K562 (cell line): ENCODE results near the gene CD37. TPM values are rescaled to one million over a fixed set of nuclear protein-coding genes. Genes with fewer than 3 reads are reported as not detected.

Source experiments
- ARNT ChIP-seq, 2 experiments: fragments of 450-650 bp; IDR thresholded peaks; 2 replicates each; pipeline ENCODE4 v1.6.1; 2016; ENCODE audit warnings: mild to moderate bottlenecking in 1 of 2
- ATF7 ChIP-seq: fragments of 450-650 bp; IDR thresholded peaks from 2 replicates; pipeline ENCODE4 v1.7.1; 2014; ENCODE audit warnings: mild to moderate bottlenecking, moderate library complexity
- MEF2D ChIP-seq: conservative IDR thresholded peaks from 2 replicates; pipeline ENCODE4 v1.6.1; 2016; ENCODE audit warnings: low read depth, missing genetic modification characterization, missing compliant biosample characterization
- MTA3 ChIP-seq: fragments of 450-650 bp; formaldehyde crosslinking; IDR thresholded peaks from 2 replicates; pipeline ENCODE4 v1.6.1; 2017; ENCODE audit warnings: mild to moderate bottlenecking, borderline replicate concordance
- SPI1 ChIP-seq: IDR thresholded peaks from 2 replicates; pipeline ENCODE4 v1.6.1; 2011; ENCODE audit warnings: low read depth, low read length, control low read depth, borderline replicate concordance
- SRF ChIP-seq, 2 experiments: fragments of 250-450, 450-650 bp in 1 of 2; sonication (Bioruptor Pico) in 1 of 2; sonication (generic) in 1 of 2; formaldehyde crosslinking; IDR thresholded peaks; 2 replicates each; pipeline versions ENCODE4 v1.5.0 to v1.5.1; 2020 to 2022; ENCODE audit warnings: mild to moderate bottlenecking in 1 of 2, missing genetic modification reagents in 1 of 2
- ZEB2 ChIP-seq: fragments of 450-650 bp; IDR thresholded peaks from 2 replicates; pipeline ENCODE4 v1.6.1; 2016
- ZNF695 ChIP-seq: fragments of 450-650 bp; formaldehyde crosslinking; IDR thresholded peaks from 2 replicates; pipeline ENCODE4 v1.4.0; 2020; ENCODE audit warnings: mild to moderate bottlenecking, moderate library complexity
- polyA plus RNA-seq, 8 experiments: library from polyadenylated mRNA; depleted of rRNA in 4 of 8; stranded (reverse) in 5 of 8; unstranded in 3 of 8; fragments of >200 nt; fragmentation: Nextera tagmentation in 2 of 8; fragmentation: Illumina TruSeq in 1 of 8; extraction: Ambion mirVana in 2 of 8; extraction: Trizol in 1 of 8; gene quantifications; 2 replicates each; pipeline versions ENCODE4 v1.2.1 to v1.2.3, GENCODE V29; 2011 to 2014; ENCODE audit warnings: inconsistent platforms in 1 of 8, missing spikeins in 1 of 8
- total RNA-seq, 7 experiments: library from RNA; depleted of rRNA in 6 of 7; stranded (reverse); fragments of >200 nt in 6 of 7; fragmentation: Illumina TruSeq in 2 of 7; extraction: Trizol in 2 of 7; gene quantifications; 2 replicates each; pipeline versions ENCODE4 v1.2.1 to v1.2.3, GENCODE V29; 2011 to 2021; ENCODE audit warnings: low replicate concordance in 1 of 7
- TF ChIP-seq, protein P1 (sequence below): fragments of 150-350 bp; IDR thresholded peaks from 2 replicates; pipeline ENCODE4 v1.6.1; 2014; ENCODE audit warnings: low read depth, mild to moderate bottlenecking, low read length, borderline replicate concordance
- TF ChIP-seq, protein P2 (sequence below), 2 experiments: fragments of 450-650 bp; IDR thresholded peaks; 2 replicates each; pipeline ENCODE4 v1.6.1; 2018; ENCODE audit warnings: mild to moderate bottlenecking in 2 of 2, low read depth in 1 of 2; ENCODE audit not compliant: partially characterized antibody in 2 of 2
- TF ChIP-seq, protein P3 (sequence below): fragments of 250-450 bp; sonication (Bioruptor Pico); IDR thresholded peaks from 2 replicates; pipeline ENCODE4 v1.5.0; 2021; ENCODE audit warnings: mild to moderate bottlenecking, borderline replicate concordance

CD37 gene
- total and polyA plus RNA-seq, 9 of the 15 experiments (the other 6 are each of a cell fraction or from before 2014, with no cell fraction given): 2.5 to 19.0 (median 7.4) TPM

GRCh38 chr19:49368711-49369358, 33.6 kb downstream of the CD37 start (continued):
- 0 out of 2 replicates have a peak, but pooled peaks have one; percentile 19 for TF ChIP-seq ATF7
- TF ChIP-seq MTA3: peak; percentile 46; the same call in 1 of the 2 replicates
- no peak for TF ChIP-seq MEF2D (tag)
- TF ChIP-seq, protein P1, sequence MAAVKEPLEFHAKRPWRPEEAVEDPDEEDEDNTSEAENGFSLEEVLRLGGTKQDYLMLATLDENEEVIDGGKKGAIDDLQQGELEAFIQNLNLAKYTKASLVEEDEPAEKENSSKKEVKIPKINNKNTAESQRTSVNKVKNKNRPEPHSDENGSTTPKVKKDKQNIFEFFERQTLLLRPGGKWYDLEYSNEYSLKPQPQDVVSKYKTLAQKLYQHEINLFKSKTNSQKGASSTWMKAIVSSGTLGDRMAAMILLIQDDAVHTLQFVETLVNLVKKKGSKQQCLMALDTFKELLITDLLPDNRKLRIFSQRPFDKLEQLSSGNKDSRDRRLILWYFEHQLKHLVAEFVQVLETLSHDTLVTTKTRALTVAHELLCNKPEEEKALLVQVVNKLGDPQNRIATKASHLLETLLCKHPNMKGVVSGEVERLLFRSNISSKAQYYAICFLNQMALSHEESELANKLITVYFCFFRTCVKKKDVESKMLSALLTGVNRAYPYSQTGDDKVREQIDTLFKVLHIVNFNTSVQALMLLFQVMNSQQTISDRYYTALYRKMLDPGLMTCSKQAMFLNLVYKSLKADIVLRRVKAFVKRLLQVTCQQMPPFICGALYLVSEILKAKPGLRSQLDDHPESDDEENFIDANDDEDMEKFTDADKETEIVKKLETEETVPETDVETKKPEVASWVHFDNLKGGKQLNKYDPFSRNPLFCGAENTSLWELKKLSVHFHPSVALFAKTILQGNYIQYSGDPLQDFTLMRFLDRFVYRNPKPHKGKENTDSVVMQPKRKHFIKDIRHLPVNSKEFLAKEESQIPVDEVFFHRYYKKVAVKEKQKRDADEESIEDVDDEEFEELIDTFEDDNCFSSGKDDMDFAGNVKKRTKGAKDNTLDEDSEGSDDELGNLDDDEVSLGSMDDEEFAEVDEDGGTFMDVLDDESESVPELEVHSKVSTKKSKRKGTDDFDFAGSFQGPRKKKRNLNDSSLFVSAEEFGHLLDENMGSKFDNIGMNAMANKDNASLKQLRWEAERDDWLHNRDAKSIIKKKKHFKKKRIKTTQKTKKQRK: no peak
- TF ChIP-seq ZNF695: no peak
- peak; percentile 87 for TF ChIP-seq ZEB2
- TF ChIP-seq ARNT (IDR thresholded peaks at IDR 0.05): peak in 1 of 2 experiments; percentile 70; a peak in 2 of 4 replicates
- TF ChIP-seq, protein P2, sequence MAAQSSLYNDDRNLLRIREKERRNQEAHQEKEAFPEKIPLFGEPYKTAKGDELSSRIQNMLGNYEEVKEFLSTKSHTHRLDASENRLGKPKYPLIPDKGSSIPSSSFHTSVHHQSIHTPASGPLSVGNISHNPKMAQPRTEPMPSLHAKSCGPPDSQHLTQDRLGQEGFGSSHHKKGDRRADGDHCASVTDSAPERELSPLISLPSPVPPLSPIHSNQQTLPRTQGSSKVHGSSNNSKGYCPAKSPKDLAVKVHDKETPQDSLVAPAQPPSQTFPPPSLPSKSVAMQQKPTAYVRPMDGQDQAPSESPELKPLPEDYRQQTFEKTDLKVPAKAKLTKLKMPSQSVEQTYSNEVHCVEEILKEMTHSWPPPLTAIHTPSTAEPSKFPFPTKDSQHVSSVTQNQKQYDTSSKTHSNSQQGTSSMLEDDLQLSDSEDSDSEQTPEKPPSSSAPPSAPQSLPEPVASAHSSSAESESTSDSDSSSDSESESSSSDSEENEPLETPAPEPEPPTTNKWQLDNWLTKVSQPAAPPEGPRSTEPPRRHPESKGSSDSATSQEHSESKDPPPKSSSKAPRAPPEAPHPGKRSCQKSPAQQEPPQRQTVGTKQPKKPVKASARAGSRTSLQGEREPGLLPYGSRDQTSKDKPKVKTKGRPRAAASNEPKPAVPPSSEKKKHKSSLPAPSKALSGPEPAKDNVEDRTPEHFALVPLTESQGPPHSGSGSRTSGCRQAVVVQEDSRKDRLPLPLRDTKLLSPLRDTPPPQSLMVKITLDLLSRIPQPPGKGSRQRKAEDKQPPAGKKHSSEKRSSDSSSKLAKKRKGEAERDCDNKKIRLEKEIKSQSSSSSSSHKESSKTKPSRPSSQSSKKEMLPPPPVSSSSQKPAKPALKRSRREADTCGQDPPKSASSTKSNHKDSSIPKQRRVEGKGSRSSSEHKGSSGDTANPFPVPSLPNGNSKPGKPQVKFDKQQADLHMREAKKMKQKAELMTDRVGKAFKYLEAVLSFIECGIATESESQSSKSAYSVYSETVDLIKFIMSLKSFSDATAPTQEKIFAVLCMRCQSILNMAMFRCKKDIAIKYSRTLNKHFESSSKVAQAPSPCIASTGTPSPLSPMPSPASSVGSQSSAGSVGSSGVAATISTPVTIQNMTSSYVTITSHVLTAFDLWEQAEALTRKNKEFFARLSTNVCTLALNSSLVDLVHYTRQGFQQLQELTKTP (IDR thresholded peaks at IDR 0.05; ENCODE audit: low read depth in 1 of 2, partially characterized antibody in 2 of 2): peak in 1 of 2 experiments; percentile 45
- TF ChIP-seq, protein P3, sequence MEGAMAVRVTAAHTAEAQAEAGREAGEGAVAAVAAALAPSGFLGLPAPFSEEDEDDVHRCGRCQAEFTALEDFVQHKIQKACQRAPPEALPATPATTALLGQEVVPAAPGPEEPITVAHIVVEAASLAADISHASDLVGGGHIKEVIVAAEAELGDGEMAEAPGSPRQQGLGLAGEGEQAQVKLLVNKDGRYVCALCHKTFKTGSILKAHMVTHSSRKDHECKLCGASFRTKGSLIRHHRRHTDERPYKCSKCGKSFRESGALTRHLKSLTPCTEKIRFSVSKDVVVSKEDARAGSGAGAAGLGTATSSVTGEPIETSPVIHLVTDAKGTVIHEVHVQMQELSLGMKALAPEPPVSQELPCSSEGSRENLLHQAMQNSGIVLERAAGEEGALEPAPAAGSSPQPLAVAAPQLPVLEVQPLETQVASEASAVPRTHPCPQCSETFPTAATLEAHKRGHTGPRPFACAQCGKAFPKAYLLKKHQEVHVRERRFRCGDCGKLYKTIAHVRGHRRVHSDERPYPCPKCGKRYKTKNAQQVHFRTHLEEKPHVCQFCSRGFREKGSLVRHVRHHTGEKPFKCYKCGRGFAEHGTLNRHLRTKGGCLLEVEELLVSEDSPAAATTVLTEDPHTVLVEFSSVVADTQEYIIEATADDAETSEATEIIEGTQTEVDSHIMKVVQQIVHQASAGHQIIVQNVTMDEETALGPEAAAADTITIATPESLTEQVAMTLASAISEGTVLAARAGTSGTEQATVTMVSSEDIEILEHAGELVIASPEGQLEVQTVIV (CRISPR knock-in tag): no peak
- TF ChIP-seq SPI1: 0 out of 2 replicates have a peak, but pooled peaks have one; percentile 36
- peak in 1 of 2 experiments; percentile 69; a peak in 1 of 4 replicates for TF ChIP-seq SRF (CRISPR knock-in tag; IDR thresholded peaks at IDR 0.05)
